GM18861 (cell line): ENCODE data around the gene SLC24A4.
"Not testable (repeated sequence)": the region's sequence is repeated elsewhere in the genome, so short reads cannot be mapped to it uniquely, and the experiment has no call there.

Experiments used
- ATAC-seq: cut with Tn5 transposase; IDR thresholded peaks from one replicate; pipeline ENCODE4 v1.9.1; 2021; ENCODE audit not compliant: unreplicated experiment

Gene SLC24A4

DNA sequence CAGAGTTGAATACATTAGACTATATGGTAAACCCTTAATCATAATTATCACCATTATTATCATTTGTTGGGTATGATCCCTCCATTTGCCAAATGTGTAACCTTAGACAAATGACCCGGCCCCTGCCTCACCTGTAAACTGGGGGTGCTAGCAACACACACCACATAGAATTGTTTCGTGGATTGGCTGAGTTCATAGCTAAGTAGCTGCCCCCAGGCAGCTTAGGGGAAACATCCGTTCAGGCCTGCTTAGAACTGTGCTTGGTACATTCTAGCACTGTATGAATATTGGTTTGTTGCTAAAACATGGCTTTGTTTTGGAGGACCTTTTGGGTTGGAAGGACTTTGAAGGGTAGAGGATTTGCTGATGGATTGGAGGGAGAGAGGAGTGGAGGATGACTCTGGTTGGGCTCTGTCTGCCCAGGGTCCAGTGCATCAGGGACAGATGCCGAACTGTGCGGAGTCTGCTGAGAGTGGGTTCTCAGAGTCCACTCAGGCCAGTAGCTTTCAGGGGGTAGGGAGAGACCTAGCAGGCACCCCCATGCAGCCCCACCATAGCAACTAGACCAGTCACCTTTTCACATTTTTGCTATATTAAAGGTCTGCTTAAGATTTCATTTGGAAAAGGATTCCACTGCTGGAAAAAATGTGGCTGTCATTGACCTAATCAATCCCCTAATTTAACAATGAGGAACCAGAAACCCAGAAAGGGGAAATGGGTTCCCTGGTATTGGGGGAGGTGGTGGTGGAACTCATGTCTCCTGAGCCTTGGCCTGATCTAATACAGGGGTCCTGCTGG, 192.8 kb downstream of the SLC24A4 start:
- no peak for ATAC-seq

DNA sequence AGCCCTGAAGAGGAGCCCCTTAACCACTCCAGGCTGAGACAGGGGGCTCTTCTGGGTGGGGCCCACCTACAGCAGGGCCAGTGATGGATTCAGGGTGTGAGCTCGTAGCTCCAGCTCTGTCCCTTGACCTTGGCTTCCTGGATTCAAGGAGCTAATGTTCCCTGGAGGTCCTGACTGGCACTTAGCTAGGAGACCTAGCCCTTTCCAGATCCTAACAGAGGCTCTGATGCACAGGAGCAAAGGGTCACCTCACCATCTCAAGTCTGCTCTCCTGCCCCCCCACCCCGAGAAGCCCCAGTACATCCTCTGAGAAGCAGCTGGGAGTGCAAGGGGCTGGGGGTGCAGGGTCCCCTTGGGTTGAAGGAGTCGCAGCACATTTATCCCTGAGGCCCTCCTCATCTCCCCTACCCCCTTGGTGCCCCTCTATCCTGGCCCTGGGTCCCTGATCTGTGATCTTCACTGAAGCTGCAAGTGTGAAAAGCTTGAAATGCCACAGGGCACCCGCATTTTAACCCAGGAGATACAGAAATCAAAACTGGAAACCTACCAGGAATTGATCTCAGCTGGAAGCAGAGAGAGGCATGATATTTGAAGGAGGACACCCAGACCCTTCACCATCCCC, 193.5 kb downstream of the SLC24A4 start:
- ATAC-seq: no peak

DNA sequence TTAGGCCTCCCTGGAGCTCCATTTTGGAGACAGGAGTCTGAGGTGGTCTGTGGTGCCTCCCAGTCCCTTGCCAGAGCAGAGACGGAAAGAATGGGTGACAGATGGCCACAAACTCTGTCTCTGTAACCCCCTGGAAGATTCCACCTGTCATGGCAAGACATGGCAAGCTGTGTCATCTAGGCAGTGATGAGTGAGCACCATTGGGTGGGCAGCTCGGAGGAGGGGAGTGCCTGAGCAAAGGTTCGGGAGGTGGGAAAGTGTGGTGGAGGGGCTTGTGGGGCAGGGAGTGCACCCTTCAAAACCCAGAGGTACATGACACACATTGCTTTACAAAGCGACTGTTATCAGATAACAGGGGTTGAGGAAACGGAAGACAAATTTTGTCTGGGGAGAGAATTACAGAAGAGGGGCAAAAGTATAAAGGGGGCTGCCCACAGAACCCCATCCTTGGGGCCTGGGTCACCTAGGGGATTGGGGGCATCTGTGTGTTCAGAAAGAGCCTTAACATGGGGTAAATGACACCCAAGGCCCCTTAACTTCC, 194.1 kb downstream of the SLC24A4 start:
- no peak for ATAC-seq

DNA sequence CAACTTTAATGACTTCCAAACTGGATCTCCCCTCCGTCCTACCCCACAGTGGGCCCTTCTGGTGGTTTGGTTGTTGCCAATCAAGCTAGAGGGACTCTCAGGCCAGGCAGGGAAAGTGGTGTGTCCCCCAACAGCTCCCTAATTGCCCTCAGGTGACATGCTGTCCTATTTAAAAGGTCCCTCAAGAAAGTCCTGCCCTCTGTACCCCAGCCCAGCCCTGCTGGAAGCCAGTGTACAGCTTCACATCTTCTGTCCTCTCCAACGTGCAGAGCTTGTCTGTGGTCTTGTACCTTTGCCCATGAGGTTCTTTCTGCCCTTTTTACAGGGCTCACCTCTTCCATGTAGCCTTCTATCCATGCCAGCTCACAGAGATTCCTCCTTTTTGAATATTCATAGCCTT, 194.8 kb downstream of the SLC24A4 start:
- no peak for ATAC-seq

DNA sequence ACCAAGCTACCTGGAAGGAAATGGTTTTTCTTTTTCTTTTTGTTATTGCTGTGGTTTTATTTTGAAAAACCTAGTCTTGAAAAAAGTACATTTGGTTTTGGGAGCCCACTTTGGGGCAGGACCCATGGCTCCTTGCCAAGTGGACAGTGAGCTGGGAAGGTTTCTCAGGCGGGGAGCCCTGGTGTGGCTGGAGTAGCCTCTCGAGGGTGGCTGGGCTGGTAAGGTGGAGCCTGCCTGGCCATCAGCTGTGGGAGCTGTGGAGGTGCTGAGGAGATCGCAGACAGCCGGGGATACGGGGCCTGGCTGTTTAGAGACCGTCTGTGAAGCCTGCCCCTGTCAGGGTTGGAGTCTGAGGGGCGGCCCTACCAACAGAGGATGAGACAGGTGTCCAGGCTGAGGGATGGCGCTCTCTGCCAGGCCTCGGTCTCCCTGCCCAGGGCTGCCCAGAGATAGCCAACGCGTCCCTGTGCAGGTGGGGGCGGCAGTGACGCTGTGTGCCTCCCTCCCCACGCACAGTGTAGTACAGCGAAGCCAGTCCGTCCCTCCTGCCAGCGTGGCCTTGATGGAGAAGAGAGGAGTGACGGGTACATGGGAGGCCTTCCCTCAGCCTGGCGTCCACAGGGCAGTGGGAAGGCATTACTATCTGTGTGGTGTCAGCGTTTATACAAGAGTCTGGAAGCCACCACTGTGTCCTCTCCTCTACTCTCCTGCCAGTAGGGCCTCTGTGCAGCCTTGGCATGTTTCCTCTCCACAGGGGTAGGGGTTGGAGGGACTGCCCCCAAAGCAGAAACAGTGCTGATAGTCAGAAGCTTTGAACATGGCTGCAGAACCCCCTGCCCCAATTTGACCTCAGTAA, 196.5 kb downstream of the SLC24A4 start:
- ATAC-seq: no peak

DNA sequence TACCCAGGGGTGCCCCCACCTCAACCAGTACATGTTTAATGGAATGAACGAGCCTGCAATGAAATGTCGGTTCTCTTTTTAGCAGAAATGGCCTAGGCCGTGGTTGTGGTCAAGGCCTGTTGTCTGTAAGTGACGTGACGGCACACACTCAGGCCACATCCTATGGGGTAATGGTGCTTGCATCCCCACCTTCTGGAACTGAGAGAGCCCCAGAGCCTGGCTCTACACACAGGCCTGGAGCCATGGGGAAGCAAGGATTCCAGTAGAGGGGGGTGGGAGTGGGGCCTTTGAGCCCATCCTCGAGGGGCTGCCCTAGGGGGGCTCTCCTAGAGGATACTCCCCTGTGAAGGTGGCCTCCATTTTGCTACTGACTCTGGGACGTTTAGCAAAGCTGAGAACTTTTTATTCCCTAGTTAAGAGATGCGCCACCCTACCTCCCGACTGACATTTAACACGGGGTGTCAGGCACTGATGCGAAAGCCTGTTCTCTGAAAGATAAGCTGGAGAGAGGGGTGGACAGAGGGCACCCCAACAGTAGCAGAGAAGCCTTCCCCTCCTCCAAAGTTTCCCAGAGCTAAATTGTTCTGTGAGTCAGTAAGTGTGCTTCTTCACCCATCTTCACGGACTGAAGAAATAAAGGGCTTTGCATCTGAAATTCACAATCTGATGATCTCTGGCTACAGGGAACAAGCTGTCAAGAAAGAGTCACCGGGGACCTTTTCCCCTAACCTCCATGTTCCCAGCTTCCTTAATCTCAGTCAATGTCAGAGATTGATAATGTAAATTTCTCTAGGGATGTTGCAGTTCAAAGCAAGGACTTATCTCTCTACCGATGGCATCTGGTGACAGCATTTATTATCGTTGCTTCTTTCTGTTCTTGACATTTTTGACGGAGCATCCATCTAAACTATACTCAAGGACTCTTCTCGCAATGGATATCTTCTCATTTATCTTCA, 197.4 kb downstream of the SLC24A4 start:
- no peak for ATAC-seq

DNA sequence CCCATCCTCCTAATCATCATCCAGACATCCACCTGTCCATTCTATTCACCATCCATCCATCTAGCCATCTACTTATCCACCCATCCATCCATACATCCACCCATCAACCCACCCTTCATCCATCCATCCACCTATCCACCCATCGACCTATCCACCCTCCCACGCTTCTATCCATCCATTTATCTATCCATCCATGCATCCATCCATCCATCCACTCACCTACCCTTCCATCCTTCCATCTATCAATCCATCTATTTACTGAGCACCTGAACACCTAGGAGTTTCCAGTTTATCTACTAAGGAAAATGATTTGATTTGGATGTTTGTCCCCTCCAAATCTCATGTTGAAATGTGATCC, 198.1 kb downstream of the SLC24A4 start:
- ATAC-seq: no peak

DNA sequence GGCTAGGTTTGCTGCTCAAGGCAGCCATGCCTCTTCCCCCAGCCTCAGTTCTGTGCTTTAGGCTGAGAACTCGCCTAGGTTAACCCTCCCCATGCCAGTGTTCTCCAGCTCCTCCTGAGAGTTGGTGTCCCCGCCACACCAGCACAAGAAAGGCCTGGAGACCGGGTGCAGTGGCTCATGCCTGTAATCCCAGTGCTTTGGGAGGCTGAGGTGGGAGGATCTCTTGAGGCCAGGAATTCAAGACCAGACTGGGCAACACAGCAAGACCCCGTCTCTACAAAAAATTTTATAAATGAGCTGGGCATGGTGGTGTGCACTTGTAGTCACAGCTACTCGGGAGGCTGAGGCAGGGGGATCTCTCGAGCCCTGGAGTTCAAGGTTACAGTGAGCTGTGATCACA, 200.8 kb downstream of the SLC24A4 start:
- ATAC-seq: no peak

DNA sequence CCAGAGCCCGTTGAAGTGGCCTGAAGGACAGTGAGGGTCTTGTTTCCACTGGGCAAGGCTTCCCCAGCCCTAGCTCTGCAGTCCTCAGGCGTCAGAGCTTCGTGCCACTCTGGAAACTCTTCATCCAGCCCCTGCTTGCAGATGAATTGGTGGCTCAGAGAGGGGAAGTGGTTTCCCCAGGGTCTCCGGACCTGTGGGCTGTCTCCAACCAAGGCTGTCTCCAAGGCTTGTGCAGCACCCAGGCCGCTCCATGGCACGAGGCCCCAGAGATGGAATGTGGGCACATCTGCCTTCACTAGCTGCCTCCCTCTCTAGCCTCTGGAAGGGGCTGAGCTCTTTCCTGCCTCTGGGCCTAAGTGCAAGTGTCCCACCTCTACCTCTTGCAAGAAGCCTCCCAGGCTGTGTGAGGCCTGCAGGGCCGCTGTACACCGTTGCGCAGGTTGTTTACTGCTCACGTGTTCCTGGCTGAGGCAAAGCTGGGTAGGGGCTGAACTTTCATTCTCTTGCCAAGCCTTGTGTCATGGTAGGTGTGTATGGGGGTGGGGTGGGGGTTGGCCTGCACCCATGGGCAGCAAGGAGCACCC, 201.7 kb downstream of the SLC24A4 start:
- no peak for ATAC-seq

DNA sequence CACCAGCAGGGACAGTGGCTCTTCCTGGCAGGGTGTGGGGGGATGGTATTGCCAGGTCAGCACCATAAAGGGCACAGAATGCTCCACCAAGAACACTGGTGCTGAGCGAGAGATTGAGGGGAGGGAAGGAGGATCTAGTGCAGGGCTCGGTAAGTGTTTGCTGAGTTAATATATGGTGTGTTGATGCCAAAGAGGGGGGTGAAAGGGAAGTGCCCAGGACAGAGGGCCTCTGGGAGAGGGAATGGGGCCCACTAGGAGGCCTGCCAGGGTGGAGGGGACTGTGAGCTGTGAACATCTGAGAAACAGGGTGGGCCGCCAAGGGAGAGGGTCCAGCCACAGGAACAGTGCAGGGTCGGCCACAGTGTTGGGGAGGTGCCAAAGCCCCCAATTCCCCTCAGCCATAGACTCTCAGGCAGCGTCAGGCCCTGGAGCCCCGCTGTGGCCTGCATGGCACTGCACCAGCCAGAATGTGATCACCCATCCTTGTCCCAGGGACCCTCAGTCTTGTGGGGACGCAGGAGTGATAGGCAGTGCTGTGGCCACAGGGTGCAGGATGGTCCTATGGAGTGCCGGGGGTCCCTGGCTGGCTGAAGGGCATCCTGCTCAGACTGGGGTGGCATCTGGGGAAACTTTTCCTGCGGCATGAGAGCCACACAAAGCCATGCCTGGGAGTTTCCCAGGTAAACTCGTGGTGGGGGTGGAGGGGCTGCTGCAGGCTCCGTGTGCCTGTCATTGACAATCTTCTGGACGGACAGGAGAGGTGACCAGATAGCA, 202.5 kb downstream of the SLC24A4 start:
- no peak for ATAC-seq

DNA sequence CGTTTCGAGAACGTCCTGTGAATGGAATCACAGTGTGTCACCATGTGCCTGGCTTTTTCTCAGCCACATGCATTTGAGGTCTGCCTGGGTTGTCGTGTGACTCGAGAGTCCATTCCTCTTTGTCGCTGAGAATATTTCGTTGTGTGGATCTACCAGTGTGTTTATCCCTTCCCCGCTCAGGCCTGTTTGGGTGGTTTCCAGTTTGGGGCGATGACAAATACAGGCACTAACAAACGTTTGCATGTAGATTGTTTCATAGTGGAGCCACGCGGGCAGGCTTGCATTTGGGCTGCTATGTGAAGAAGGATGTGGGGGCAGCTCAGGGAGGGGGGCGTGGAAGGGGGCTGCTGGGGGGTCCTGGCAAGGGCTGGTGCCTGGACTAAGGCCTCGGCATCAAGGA, 204.8 kb downstream of the SLC24A4 start:
- no peak for ATAC-seq

DNA sequence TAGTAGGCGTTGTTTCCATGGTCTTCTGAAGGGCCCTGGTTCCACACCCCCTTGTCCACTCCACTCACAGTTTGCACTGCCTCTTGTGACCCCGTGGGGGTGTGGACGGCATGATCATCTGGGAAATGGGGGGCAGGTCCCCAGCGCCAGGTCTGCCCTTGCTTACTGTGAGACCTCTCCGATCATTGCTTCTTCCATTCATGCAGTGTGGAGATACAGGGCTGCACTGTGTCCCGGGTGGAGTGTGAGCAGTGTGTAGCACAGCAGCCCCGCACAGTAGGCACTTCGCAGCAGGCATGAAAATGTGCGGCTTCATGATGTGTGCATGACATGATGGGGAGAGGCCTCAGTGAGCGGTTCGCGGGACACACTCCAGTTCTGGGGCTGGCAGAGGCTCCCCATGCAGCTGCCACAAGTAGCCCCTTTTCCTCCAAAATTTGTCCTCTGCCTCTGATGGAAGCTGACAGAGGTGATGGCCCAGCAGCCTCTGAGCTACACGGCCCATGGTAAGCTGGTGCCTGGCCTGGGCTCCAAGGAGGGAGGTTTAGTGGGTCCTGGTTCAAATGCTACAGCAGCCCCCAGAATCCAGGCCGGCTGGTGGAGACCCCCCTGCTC, 205.6 kb downstream of the SLC24A4 start:
- ATAC-seq: no peak

DNA sequence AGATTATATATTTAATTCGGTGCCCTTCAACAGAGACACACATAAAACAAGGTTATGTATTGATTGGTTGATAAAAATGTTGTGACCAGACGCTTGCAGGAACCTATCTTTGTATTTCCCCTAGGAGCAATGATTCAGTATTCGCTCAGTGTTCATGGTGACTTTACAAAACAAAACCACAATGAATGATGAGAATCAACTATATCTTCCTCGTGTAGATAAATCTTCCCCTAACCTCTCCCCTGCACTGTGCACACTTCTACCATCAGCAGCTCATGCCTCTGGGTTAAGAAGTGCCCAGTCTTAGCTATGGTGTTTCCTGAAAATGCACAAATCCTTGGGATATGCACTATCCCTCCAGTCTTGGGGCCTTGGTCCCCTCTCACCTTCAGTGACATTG, 206.9 kb downstream of the SLC24A4 start:
- no peak for ATAC-seq

DNA sequence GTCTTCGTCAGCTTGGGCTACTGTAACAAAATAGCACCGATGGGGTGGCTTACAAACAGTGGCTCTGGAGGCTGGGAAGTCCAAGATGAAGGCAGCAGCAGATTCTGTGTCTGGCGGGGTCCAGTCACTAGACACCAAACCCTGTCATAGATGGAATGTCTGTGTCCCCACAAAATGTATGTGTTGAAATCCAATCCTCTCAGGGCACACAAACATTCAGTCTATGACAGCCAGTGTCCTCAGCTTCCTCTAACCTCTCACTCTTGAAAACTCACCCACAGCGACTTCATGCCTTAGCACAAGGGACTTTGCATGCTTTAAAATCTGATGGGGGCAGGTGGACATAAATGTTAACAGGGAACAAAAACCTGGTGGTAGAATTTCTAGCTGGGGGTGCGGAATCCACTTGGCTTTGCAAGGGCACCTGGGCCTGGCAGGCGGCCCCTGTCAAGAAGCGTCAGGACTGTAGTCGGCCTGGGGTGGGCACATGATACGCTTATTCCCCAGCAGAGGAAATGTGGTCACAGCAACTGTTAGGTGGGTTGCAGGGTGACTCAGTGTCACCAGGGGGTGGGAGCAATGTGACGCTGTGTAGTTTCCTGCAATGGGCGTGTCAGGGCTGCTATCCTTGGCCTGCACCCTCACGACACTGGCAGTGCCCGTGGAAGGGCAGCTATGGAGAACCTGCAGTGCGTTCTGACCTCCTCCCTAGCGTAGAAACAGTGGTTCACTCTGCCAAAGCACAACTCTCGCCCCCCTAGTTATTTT, 208.3 kb downstream of the SLC24A4 start:
- ATAC-seq: peak; percentile 56

DNA sequence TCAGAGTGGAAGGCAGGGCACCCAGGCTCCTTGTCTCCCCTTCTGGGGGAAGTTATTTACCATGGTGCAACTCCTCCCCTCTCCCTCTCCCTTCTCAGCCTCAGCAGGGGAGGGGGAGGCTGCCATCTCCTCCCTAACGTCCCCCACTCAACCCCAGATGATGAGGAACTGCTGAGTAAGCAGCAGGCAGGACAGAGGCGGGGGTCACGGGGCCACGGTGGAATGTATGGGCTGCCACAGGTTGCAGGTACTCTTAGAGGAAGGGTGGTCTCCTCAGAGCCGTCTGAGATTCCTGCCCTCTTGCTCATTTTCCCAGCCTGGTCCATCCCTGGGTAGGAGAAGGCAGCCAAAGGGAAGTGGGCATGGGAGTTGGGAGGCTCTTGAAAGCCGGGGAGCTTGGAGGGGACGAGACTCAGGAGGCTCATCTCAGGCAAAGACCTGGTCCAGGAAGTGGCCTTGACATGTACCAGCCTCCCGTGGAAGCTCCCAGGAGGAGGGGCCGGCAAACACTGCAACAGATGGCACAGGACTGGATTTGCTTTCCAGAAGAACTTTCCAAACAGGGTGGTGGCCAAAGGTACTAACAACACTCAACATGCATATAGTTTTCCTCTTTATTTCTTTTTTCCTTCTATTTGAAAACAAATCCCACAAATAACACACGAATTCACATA, 209.7 kb downstream of the SLC24A4 start:
- ATAC-seq: no peak

DNA sequence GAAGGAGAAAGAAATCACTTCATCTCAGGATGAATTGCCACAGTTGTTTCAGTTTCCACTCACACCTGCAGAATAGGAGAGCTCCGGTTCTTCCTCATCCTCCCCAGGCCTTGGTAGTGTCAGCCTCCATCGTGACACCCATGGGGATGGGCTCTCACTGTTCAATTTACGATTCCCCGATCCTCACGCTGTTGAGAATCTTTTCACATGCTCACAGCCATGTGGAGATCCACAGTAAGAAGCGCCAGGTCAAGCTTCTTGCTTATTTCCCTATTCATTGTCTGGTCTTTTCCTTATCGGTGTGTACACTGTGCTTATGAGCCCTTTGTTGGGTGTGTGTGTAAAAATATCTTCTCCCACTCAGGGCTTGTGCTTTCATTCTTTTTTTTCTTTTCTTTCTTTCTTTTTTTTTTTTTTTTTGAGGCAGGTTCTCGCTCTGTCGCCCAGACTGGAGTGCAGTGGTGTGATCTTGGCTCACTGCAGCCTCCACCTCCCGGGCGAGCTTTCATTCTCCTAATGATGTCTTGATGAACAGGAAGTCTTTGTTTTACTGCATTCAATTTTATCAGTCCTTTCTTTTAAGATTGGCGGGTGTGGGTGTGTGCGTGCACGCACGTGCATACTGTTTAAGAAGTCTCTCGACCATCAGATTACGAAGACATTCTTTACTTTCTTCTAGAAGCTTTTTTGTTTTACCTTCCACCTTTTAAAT, 212.1 kb downstream of the SLC24A4 start:
- no peak for ATAC-seq

DNA sequence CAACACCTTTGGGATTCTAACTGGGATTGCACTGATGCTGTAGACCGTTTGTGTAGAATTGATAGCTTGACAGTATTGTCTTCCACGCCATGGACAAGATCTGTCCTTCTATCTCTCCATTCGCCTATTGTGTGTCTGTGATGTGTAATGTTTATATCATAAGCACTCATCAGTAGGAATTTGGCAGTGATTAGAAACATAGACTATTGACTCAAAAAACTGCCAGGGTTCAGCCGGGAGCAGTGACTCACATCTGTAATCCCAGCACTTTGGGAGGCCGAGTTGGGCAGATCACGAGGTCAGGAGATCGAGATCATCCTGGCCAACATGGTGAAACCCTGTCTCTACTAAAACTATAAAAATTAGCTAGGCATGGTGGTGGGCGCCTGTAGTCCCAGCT, 213.3 kb downstream of the SLC24A4 start:
- not testable (repeated sequence) for ATAC-seq
